ENCODE data around the gene LATS1.
"Not testable (repeated sequence)": the region's sequence is repeated elsewhere in the genome, so short reads cannot be mapped to it uniquely, and the experiment has no call there.

Gene LATS1

GRCh38 chr6:149728499-149729234 lies 10.8 kb upstream of the LATS1 start:
- DNase-seq: peak; percentile 45 to 75

- peak; percentile 89 to 96 for DNase-seq
Observed at GRCh38 chr6:149727793-149728498, 10.0 kb upstream of the LATS1 start.

GRCh38 chr6:149725785-149726184 lies 7.9 kb upstream of the LATS1 start:
- no peak for DNase-seq

GRCh38 chr6:149723771-149724417 lies 6.0 kb upstream of the LATS1 start:
- peak; percentile 87 to 94 for DNase-seq

GRCh38 chr6:149723262-149723661 lies 5.4 kb upstream of the LATS1 start:
- DNase-seq: no peak

GRCh38 chr6:149719531-149719930 lies 1.6 kb upstream of the LATS1 start:
- DNase-seq: no peak

GRCh38 chr6:149717255-149717587 lies 680 bp downstream of the LATS1 start:
- DNase-seq: peak in 1 of 2 experiments; percentile 45

- no peak for DNase-seq
Observed at GRCh38 chr6:149716181-149716963, 1.5 kb downstream of the LATS1 start.

- DNase-seq: no peak
Observed at GRCh38 chr6:149714442-149714841, 3.5 kb downstream of the LATS1 start.

GRCh38 chr6:149711711-149712110 lies 6.2 kb downstream of the LATS1 start:
- no peak for DNase-seq

GRCh38 chr6:149701714-149702113 lies 16.2 kb downstream of the LATS1 start:
- DNase-seq: no peak

GRCh38 chr6:149699150-149699549 lies 18.8 kb downstream of the LATS1 start:
- no peak for DNase-seq

- no peak for DNase-seq
Observed at GRCh38 chr6:149698175-149698574, 19.7 kb downstream of the LATS1 start.

GRCh38 chr6:149696901-149697300 lies 21.0 kb downstream of the LATS1 start:
- no peak for DNase-seq

- no peak for DNase-seq
Observed at GRCh38 chr6:149694921-149695320, 23.0 kb downstream of the LATS1 start.

GRCh38 chr6:149691201-149691600 lies 26.7 kb downstream of the LATS1 start:
- DNase-seq: no peak

GRCh38 chr6:149686230-149686629 lies 31.7 kb downstream of the LATS1 start:
- no peak for DNase-seq

GRCh38 chr6:149683256-149683859 lies 34.5 kb downstream of the LATS1 start:
- DNase-seq: no peak

- not testable (repeated sequence) for DNase-seq
Observed at GRCh38 chr6:149681845-149682244, 36.1 kb downstream of the LATS1 start.

GRCh38 chr6:149681209-149681608 lies 36.7 kb downstream of the LATS1 start:
- no peak for DNase-seq

- no peak for DNase-seq
Observed at GRCh38 chr6:149680503-149680902, 37.4 kb downstream of the LATS1 start.

- not testable (repeated sequence) for DNase-seq
Observed at GRCh38 chr6:149672265-149672664, 45.6 kb downstream of the LATS1 start.

- no peak for DNase-seq
Observed at GRCh38 chr6:149660028-149660427, 57.9 kb downstream of the LATS1 start.
